DMS79 (cell line): ENCODE measurements around the gene FBXO38.

Experiments used
- DNase-seq: peaks from one replicate; lab custom pipeline; 2025; lab: John Stamatoyannopoulos, UW

The FBXO38 gene

GRCh38 chr5:148383564-148384379 is at the start of gene FBXO38:
TSS of gene FBXO38 (plus strand) at chr5:148383958. CDS start at chr5:148394777, 10,819 bp downstream.
- DNase-seq = peak; percentile 75

GRCh38 chr5:148335259-148335658 is 48.5 kb upstream of the FBXO38 start, which contains the start of gene SPINK9:
TSS of gene SPINK9 (plus strand) at chr5:148335559. CDS start at chr5:148335614, 55 bp downstream.
- DNase-seq = no peak

GRCh38 chr5:148336704-148337435 is 46.9 kb upstream of the FBXO38 start:
- DNase-seq = no peak

GRCh38 chr5:148342371-148343045 is 41.2 kb upstream of the FBXO38 start:
- no peak for DNase-seq

- no peak for DNase-seq
These were observed 40.7 kb upstream of the FBXO38 start for GRCh38 chr5:148343046-148343407.

- no peak for DNase-seq
These were observed 39.9 kb upstream of the FBXO38 start for GRCh38 chr5:148343603-148344487.

- no peak for DNase-seq
These were observed 36.1 kb upstream of the FBXO38 start for GRCh38 chr5:148347706-148348105.

GRCh38 chr5:148352696-148353095 is 31.1 kb upstream of the FBXO38 start:
- no peak for DNase-seq

GRCh38 chr5:148353634-148354033 is 30.1 kb upstream of the FBXO38 start:
- DNase-seq = no peak

GRCh38 chr5:148364343-148364742 is 19.4 kb upstream of the FBXO38 start:
- DNase-seq = no peak

- DNase-seq = no peak
These were observed 15.5 kb upstream of the FBXO38 start for GRCh38 chr5:148368299-148368698.

GRCh38 chr5:148372166-148372725 is 11.5 kb upstream of the FBXO38 start:
- DNase-seq = no peak

GRCh38 chr5:148372893-148373292 is 10.9 kb upstream of the FBXO38 start:
- DNase-seq = no peak

- no peak for DNase-seq
These were observed 8.9 kb upstream of the FBXO38 start for GRCh38 chr5:148374690-148375360.

- no peak for DNase-seq
These were observed 7.6 kb upstream of the FBXO38 start for GRCh38 chr5:148376198-148376597.

GRCh38 chr5:148378670-148379069 is 5.1 kb upstream of the FBXO38 start:
- no peak for DNase-seq

GRCh38 chr5:148379340-148379739 is 4.4 kb upstream of the FBXO38 start:
- no peak for DNase-seq

- no peak for DNase-seq
These were observed 1.9 kb upstream of the FBXO38 start for GRCh38 chr5:148381906-148382305.

- DNase-seq = no peak
These were observed 797 bp upstream of the FBXO38 start for GRCh38 chr5:148382961-148383360.

- DNase-seq = no peak
These were observed 601 bp downstream of the FBXO38 start for GRCh38 chr5:148384380-148384737.

GRCh38 chr5:148385094-148385493 is 1.3 kb downstream of the FBXO38 start:
- no peak for DNase-seq
